ENCODE results near the gene CDC27.

- TF ChIP-seq POLR2AphosphoS5 (IDR thresholded peaks at IDR 0.05; ENCODE audit: low read depth, low read length) (no peak), POLR2A (IDR thresholded peaks at IDR 0.05; ENCODE audit: low read depth, low read length) (no peak), SPI1 (IDR thresholded peaks at IDR 0.05; ENCODE audit: low read depth, low read length) (no peak), POU2F2 (IDR thresholded peaks at IDR 0.05; ENCODE audit: low read depth, low read length) (no peak), TAF1 (IDR thresholded peaks at IDR 0.05; ENCODE audit: low read depth, low read length) (no peak)
Observed at GRCh38 chr17:47077576-47077975, 111.5 kb downstream of the CDC27 start.

All from GM12891 (cell line).